Heart left ventricle (tissue), 16 donors: ENCODE measurements around the gene SPEM2. TPM values are rescaled to one million over a fixed set of nuclear protein-coding genes. Genes with fewer than 3 reads are reported as not detected.

ENCODE experiments used
- ATAC-seq, 4 donors: fragments of 200-7000 bp; cut with Tn5 transposase; one replicate each; pipeline ENCODE4 v1.9.1; 2020 to 2022; ENCODE audit warnings: moderate library complexity in 4 of 4, mild to moderate bottlenecking in 3 of 4, moderate number of reproducible peaks in 1 of 4
- DNase-seq, 5 donors: peaks; one replicate each; pipeline ENCODE4 v3.0.0-alpha.2; 2020
- H3K27ac ChIP-seq, 12 donors: fragments of 200-600 bp; sonication (generic) in 4 of 12; one replicate each; pipeline versions ENCODE4 v1.5.0 to v1.8.0; 2016 to 2022; ENCODE audit warnings: mild to moderate bottlenecking in 2 of 12
- H3K27me3 ChIP-seq, 9 donors: fragments of 200-600 bp; sonication (generic) in 2 of 9; one replicate each; pipeline versions ENCODE4 v1.5.1 to v1.8.0; 2016 to 2022; ENCODE audit warnings: mild to moderate bottlenecking in 3 of 9
- H3K36me3 ChIP-seq, 9 donors: fragments of 200-600 bp; sonication (generic) in 2 of 9; one replicate each; pipeline versions ENCODE4 v1.5.0 to v1.8.0; 2018 to 2022; ENCODE audit warnings: mild to moderate bottlenecking in 2 of 9
- H3K4me1 ChIP-seq, 12 donors: fragments of 200-600 bp; sonication (generic) in 4 of 12; one replicate each; pipeline versions ENCODE4 v1.5.0 to v1.8.0; 2016 to 2022; ENCODE audit warnings: mild to moderate bottlenecking in 3 of 12
- H3K4me3 ChIP-seq, 12 donors: fragments of 200-600 bp; sonication (generic) in 4 of 12; one replicate each; pipeline versions ENCODE4 v1.5.0 to v1.8.0; 2017 to 2022; ENCODE audit warnings: mild to moderate bottlenecking in 9 of 12, moderate library complexity in 4 of 12
- H3K9me3 ChIP-seq, 12 donors: fragments of 200-600 bp; sonication (generic) in 4 of 12; one replicate each; pipeline versions ENCODE4 v1.5.0 to v1.8.0; 2016 to 2022; ENCODE audit warnings: mild to moderate bottlenecking in 1 of 12
- CTCF ChIP-seq, 12 donors: fragments of 200-600 bp; sonication (generic) in 4 of 12; IDR thresholded peaks; one replicate each; pipeline versions ENCODE4 v1.5.0 to v1.8.0; 2018 to 2022; ENCODE audit warnings: antibody characterized with exemption in 12 of 12, mild to moderate bottlenecking in 5 of 12
- POLR2A ChIP-seq, 2 donors: fragments of 450-650 bp; IDR thresholded peaks; one replicate each; pipeline ENCODE4 v1.6.1; 2017; ENCODE audit warnings: antibody characterized with exemption in 2 of 2, mild to moderate bottlenecking in 2 of 2, moderate library complexity in 2 of 2
- WGBS, 4 donors: extraction: QIAGEN DNeasy Blood & Tissue Kit in 2 of 4; methylation state at CpG; one replicate each; pipeline versions ENCODE4 v1.1.5 to v1.1.7; 2013 to 2018; 5-methylcytosine and 5-hydroxymethylcytosine counted together
- intact Hi-C, 10 donors: fragments of 100-400 bp; cut with DNase I; formaldehyde crosslinking; loops; one replicate each; pipeline versions ENCODE4 v1.11.1 to v1.14.2; 2022
- polyA plus RNA-seq, 2 donors: library from polyadenylated mRNA; stranded (reverse); fragments of 200-250 nt; gene quantifications; one replicate each; pipeline ENCODE4 v1.2.3, GENCODE V29; 2013
- total RNA-seq, 9 donors: library from RNA; depleted of rRNA in 2 of 9; stranded (reverse); fragments of >200 nt in 2 of 9; fragmentation: NEBNext Ultra II Directional in 3 of 9; extraction: Animal tissue kit (Norgen Biotek cat#: 25700) in 3 of 9; gene quantifications; one replicate each; pipeline versions ENCODE4 v1.1.0 to v1.2.4, GENCODE V29; 2016 to 2023
- donor health status: ischemic (EF 13 %, LVEDD 7.1; RV severe dilation, severe dysfunction).
- donor health status: healthy with polysubstance abuse.
- donor health status: DM: no; HTN: yes; CAD: no.
- donor health status: DM: no; HTN: no; CAD: no.
- donor health status: ischemic (EF 25% LVEDD 6.9; RV normal size, moderate dysfunction).
- donor health status: ischemic (EF 25% LVEDD 5.7; RV mildly dilated, moderate dysfunction).
- donor health status: healthy.
- donor health status: DM: yes; HTN: yes; CAD: no.
- donor health status: ischemic (EF 35%, LVEDD 5.7; RV mildly dilated, moderate dysfunction).
- donor health status: nonischemic (EF 11% LVEDD 7.7; RV severe dilation, severe dysfunction).
- donor health status: DM: yes; HTN: yes; CAD: no.
- donor health status: PGD.
- donor health status: ischemic (EF 29% LVEDD 5.4; RV normal size, mild dysfunction).
- donor health status: nonischemic (EF 23%, LVEDD 6.1; RV moderate dilation, normal function).

SPEM2 gene
- total and polyA plus RNA-seq, 11 donors = not detected

- Histone ChIP-seq H3K27ac (no peak overlapping the region), H3K27me3 (peaks cover 0 to 56% (median 12%) of the 10 kb centered on the region in 9 donors), H3K4me3 (no peak overlapping the region), H3K36me3 (no peaks in the 10 kb centered on the region), H3K9me3 (no peaks in the 10 kb centered on the region), H3K4me1 (peaks cover 4 to 63% (median 43%) of the 10 kb centered on the region in 12 donors)
- no peak for ATAC-seq
- peak in 1 of 5 donors; percentile 15 for DNase-seq
- WGBS, 4 donors = 67 to 79% (median 71%) methylated on average over 7 of the region's 7 CpGs
- intact Hi-C loops = loop anchor here in 4 of 10 donors (5.0 to 10.0 kb wide), 2 partner anchors 36 to 404 kb away; partner anchors contain the start of gene ZBTB4 (in 3 of the 4)
- no peak for TF ChIP-seq CTCF (IDR thresholded peaks at IDR 0.05)
Observed at GRCh38 chr17:7441266-7441665, 15.8 kb downstream of the SPEM2 start.

DNA sequence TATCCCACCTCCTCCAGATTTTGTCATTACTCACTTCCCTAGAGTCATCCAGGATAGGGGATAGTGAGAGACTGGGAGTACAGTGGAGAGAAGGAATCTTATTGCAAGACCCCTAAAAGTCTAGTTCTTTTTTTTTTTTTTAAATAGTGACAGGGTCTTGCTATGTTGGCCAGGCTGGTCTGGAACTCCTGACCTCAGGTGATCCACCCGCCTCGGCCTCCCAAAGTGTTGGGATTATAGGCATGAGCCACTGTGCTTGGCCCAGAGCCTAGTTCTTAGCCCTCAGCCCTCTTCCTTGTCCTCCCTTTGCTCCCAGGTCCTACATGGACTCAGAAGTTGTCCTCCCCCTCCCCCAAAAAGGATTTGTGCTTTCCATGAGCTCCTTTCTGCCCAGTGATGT is 16.7 kb downstream of the SPEM2 start:
- Histone ChIP-seq H3K4me1 (peaks cover 0 to 63% (median 34%) of the 10 kb centered on the region in 12 donors), H3K9me3 (no peaks in the 10 kb centered on the region), H3K27me3 (peaks cover 0 to 59% (median 12%) of the 10 kb centered on the region in 9 donors), H3K4me3 (no peak overlapping the region), H3K36me3 (no peaks in the 10 kb centered on the region), H3K27ac (no peak overlapping the region)
- intact Hi-C loops = loop anchor here in 4 of 10 donors (5.0 to 10.0 kb wide), 2 partner anchors 35 to 403 kb away; partner anchors contain the start of gene ZBTB4 (in 3 of the 4)
- 90 to 94% (median 94%) methylated on average over 2 of the region's 2 CpGs for WGBS, 4 donors
- ATAC-seq = no peak
- DNase-seq = peak in 1 of 5 donors; percentile 17
- TF ChIP-seq CTCF (IDR thresholded peaks at IDR 0.05) = no peak
- no peak for TF ChIP-seq POLR2A (IDR thresholded peaks at IDR 0.05)

DNA sequence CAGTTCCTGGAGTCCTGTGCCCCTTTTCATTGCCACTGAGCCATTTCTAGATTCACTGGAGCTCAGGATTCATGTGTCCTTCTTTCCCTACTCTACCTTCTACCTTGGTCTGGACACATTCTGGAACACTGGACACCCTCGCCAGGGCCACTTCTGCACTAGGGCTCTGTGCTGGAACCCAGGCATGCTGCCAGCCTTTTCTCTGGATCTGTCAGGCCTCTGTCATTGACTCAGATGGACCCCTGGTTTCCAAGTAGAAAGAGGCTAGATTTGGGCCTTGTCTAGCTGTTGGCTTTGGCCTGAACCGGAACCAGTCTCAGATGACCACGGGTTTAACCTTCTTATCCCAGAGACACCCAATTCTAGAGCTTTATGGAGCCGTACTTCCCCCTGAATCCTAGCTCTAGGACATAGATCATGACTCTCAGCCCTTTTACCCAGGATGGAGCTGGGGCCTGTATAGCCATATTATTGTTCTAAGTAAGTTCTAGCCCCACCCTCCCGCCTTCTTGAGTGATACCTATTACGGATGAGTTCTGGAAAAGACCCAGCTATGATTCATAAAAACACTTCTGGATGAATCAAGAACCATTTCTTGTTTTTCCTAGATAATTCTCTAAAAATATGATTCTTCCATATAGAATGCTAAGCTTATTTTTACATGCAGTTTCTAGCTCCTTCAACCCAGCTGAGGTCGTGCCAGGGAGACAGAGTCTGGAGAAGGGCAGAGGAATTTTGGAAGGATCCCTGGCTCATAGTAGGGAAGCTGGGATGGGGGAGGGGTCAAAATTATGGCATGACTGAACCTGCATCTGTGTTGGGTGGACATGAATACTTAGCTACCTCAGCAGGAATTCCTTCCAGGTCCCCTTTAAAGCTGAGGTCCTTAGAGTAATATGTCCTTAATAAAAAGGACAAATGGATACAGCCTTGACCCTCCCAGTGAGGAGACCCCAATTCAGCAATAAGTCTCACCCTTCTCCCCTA is 18.4 kb downstream of the SPEM2 start:
- Histone ChIP-seq H3K9me3 (no peaks in the 10 kb centered on the region), H3K4me3 (no peak overlapping the region), H3K27me3 (peaks cover 0 to 59% (median 12%) of the 10 kb centered on the region in 9 donors), H3K27ac (peak overlapping the region in 1 of 12 donors; percentile 70), H3K4me1 (peaks cover 0 to 46% (median 23%) of the 10 kb centered on the region in 12 donors), H3K36me3 (no peaks in the 10 kb centered on the region)
- TF ChIP-seq CTCF (IDR thresholded peaks at IDR 0.05) = no peak
- ATAC-seq (no peak), DNase-seq (no peak)
- 82 to 92% (median 88%) methylated on average over 7 of the region's 7 CpGs for WGBS, 4 donors
- intact Hi-C loops = loop anchor here in 4 of 10 donors (5.0 to 10.0 kb wide), 2 partner anchors 34 to 401 kb away; partner anchors contain the start of gene ZBTB4 (in 3 of the 4)
